Measurements from ENCODE around the gene NXPH4. TPM values are rescaled to one million over a fixed set of nuclear protein-coding genes. Genes with fewer than 3 reads are reported as not detected.

NXPH4 gene
- total and polyA plus RNA-seq, 4 donors: 0.31 to 1.2 (median 0.46) TPM

- ATAC-seq (ENCODE audit: low FRiP score): no peak
- Histone ChIP-seq H3K9me3 (ENCODE audit: control insufficient read depth, low read length) (no peaks in the 10 kb centered on the region), H3K27me3 (ENCODE audit: control insufficient read depth in 1 of 2, insufficient read depth in 2 of 2, low read length in 1 of 2) (no peaks in the 10 kb centered on the region), H3K36me3 (ENCODE audit: control insufficient read depth in 1 of 2, insufficient read depth in 2 of 2, low read length in 1 of 2) (peaks cover 0 to 9% of the 10 kb centered on the region in 2 donors), H3K4me3 (ENCODE audit: low read length in 2 of 2) (no peak overlapping the region), H3K27ac (ENCODE audit: low read depth in 1 of 2, low read length in 2 of 2) (no peak overlapping the region), H3K4me1 (ENCODE audit: control insufficient read depth in 1 of 2, insufficient read depth in 2 of 2, low read length in 2 of 2) (no peaks in the 10 kb centered on the region)
- no peak for DNase-seq
- intact Hi-C loops (cut with DNase I): no loop called here
- WGBS, 2 donors: 15 to 20% methylated on average over 9 of the region's 9 CpGs
These were observed 12.5 kb downstream of the NXPH4 start for GRCh38 chr12:57229046-57229633.

GRCh38 chr12:57229634-57230380 lies 13.2 kb downstream of the NXPH4 start, which contains the start of gene SHMT2:
SHMT2 (plus strand) TSS chr12:57229711; CDS start chr12:57229779, 68 bp downstream.
- DNase-seq: peak; percentile 97 to 98
- peak within 1 kb of the TSS; percentile 41 to 47 for H3K4me3 ChIP-seq (ENCODE audit: low read length in 2 of 2)
- intact Hi-C loops (cut with DNase I): no loop called here
- ATAC-seq (ENCODE audit: low FRiP score): peak; percentile 82
- WGBS, 2 donors: 0 to 1% methylated on average over 42 of the region's 42 CpGs
- no peaks in the 10 kb centered on the region for H3K27me3 ChIP-seq (ENCODE audit: control insufficient read depth in 1 of 2, insufficient read depth in 2 of 2, low read length in 1 of 2)
- peak within 1 kb of the TSS in 1 of 2 donors; percentile 69 for H3K27ac ChIP-seq (ENCODE audit: low read depth in 1 of 2, low read length in 2 of 2)
- H3K4me1 ChIP-seq (ENCODE audit: control insufficient read depth in 1 of 2, insufficient read depth in 2 of 2, low read length in 2 of 2): no peaks in the 10 kb centered on the region
- H3K36me3 ChIP-seq (ENCODE audit: control insufficient read depth in 1 of 2, insufficient read depth in 2 of 2, low read length in 1 of 2): peaks cover 0 to 9% of the 10 kb centered on the region in 2 donors
- H3K9me3 ChIP-seq (ENCODE audit: control insufficient read depth, low read length): no peaks in the 10 kb centered on the region

DNA sequence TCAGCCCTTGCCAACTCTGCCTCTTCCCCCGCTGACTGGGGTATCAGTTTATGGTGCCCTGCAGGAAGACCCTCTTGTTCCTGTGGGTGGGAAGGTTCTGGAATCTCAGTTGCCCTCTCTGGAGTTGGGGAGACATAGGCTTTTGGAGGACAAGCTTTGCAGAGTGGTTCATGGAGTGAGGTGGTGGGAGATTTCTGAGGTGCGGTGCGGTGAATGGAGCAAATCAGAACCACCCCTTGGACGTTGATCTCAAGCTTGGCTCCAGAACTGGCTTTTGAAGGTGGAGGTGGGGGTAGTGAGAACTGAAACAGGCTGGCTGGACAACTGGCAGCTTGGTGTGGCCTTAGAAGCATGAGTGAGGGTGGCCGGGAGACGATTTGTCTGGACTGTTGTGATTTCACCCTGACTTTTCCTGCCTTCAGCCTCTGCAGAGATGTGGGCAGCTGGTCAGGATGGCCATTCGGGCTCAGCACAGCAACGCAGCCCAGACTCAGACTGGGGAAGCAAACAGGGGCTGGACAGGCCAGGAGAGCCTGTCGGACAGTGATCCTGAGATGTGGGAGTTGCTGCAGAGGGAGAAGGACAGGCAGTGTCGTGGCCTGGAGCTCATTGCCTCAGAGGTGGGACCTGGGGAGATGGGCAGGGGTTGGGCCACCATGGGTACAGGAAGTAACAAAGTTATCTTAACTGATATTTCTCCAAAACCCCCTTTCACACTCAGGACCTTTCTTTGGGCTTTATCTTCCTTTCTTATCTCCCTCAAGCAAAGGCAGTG lies 14.0 kb downstream of the NXPH4 start:
- Histone ChIP-seq H3K27me3 (ENCODE audit: control insufficient read depth in 1 of 2, insufficient read depth in 2 of 2, low read length in 1 of 2) (no peaks in the 10 kb centered on the region), H3K36me3 (ENCODE audit: control insufficient read depth in 1 of 2, insufficient read depth in 2 of 2, low read length in 1 of 2) (peaks cover 0 to 9% of the 10 kb centered on the region in 2 donors), H3K9me3 (ENCODE audit: control insufficient read depth, low read length) (no peaks in the 10 kb centered on the region), H3K4me1 (ENCODE audit: control insufficient read depth in 1 of 2, insufficient read depth in 2 of 2, low read length in 2 of 2) (no peaks in the 10 kb centered on the region), H3K4me3 (ENCODE audit: low read length in 2 of 2) (peak overlapping the region; percentile 41 to 47), H3K27ac (ENCODE audit: low read depth in 1 of 2, low read length in 2 of 2) (no peak overlapping the region)
- no peak for ATAC-seq (ENCODE audit: low FRiP score)
- peak in 1 of 2 donors; percentile 36 for DNase-seq
- WGBS, 2 donors: 22% methylated on average over 10 of the region's 10 CpGs
- intact Hi-C loops (cut with DNase I): no loop called here

DNA sequence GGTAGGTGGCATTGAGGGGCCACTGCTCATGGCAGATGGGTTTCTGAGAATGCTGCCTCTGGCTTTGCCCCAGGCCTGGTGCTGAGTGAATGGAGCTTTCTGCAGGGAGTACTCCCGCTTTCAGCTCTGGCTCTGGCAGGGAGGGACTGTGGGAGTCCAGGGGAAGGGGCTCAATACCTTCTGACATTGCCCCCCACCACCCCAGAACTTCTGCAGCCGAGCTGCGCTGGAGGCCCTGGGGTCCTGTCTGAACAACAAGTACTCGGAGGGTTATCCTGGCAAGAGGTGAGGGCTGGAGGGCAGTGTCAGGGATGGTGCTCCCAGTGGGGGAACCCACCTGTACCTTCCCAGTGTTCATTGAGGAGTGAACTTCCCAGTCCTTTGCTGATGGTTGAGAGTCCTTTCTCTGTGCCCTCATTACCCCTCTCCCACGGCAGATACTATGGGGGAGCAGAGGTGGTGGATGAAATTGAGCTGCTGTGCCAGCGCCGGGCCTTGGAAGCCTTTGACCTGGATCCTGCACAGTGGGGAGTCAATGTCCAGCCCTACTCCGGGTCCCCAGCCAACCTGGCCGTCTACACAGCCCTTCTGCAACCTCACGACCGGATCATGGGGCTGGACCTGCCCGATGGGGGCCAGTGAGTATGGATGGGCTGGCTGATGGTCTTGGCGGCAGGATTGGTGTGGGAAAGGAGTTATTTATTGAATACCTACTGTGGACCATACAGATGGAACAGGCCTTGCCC lies 14.9 kb downstream of the NXPH4 start:
- Histone ChIP-seq H3K36me3 (ENCODE audit: control insufficient read depth in 1 of 2, insufficient read depth in 2 of 2, low read length in 1 of 2) (peaks cover 0 to 9% of the 10 kb centered on the region in 2 donors), H3K9me3 (ENCODE audit: control insufficient read depth, low read length) (no peaks in the 10 kb centered on the region), H3K27me3 (ENCODE audit: control insufficient read depth in 1 of 2, insufficient read depth in 2 of 2, low read length in 1 of 2) (no peaks in the 10 kb centered on the region), H3K4me3 (ENCODE audit: low read length in 2 of 2) (no peak overlapping the region), H3K27ac (ENCODE audit: low read depth in 1 of 2, low read length in 2 of 2) (no peak overlapping the region), H3K4me1 (ENCODE audit: control insufficient read depth in 1 of 2, insufficient read depth in 2 of 2, low read length in 2 of 2) (no peaks in the 10 kb centered on the region)
- ATAC-seq (ENCODE audit: low FRiP score): no peak
- intact Hi-C loops (cut with DNase I): no loop called here
- peak in 1 of 2 donors; percentile 47 for DNase-seq
- WGBS, 2 donors: 90 to 93% methylated on average over 13 of the region's 13 CpGs

GRCh38 chr12:57232156-57232756 lies 15.7 kb downstream of the NXPH4 start:
- ATAC-seq (ENCODE audit: low FRiP score) (no peak), DNase-seq (peak in 1 of 2 donors; percentile 64)
- no peaks in the 10 kb centered on the region for H3K9me3 ChIP-seq (ENCODE audit: control insufficient read depth, low read length)
- peaks cover 0 to 9% of the 10 kb centered on the region in 2 donors for H3K36me3 ChIP-seq (ENCODE audit: control insufficient read depth in 1 of 2, insufficient read depth in 2 of 2, low read length in 1 of 2)
- intact Hi-C loops (cut with DNase I): no loop called here
- no peaks in the 10 kb centered on the region for H3K4me1 ChIP-seq (ENCODE audit: control insufficient read depth in 1 of 2, insufficient read depth in 2 of 2, low read length in 2 of 2)
- WGBS, 2 donors: 82 to 88% methylated on average over 19 of the region's 19 CpGs
- no peaks in the 10 kb centered on the region for H3K27me3 ChIP-seq (ENCODE audit: control insufficient read depth in 1 of 2, insufficient read depth in 2 of 2, low read length in 1 of 2)
- no peak overlapping the region for H3K4me3 ChIP-seq (ENCODE audit: low read length in 2 of 2)
- H3K27ac ChIP-seq (ENCODE audit: low read depth in 1 of 2, low read length in 2 of 2): no peak overlapping the region

GRCh38 chr12:57233357-57234232 lies 17.0 kb downstream of the NXPH4 start:
- no peak for ATAC-seq (ENCODE audit: low FRiP score)
- 87 to 90% methylated on average over 15 of the region's 15 CpGs for WGBS, 2 donors

DNA sequence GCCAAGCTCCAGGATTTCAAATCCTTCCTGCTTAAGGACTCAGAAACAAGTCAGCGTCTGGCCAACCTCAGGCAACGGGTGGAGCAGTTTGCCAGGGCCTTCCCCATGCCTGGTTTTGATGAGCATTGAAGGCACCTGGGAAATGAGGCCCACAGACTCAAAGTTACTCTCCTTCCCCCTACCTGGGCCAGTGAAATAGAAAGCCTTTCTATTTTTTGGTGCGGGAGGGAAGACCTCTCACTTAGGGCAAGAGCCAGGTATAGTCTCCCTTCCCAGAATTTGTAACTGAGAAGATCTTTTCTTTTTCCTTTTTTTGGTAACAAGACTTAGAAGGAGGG lies 17.6 kb downstream of the NXPH4 start:
- WGBS, 2 donors: 87 to 90% methylated on average over 3 of the region's 3 CpGs
- H3K9me3 ChIP-seq (ENCODE audit: control insufficient read depth, low read length): no peaks in the 10 kb centered on the region
- H3K4me3 ChIP-seq (ENCODE audit: low read length in 2 of 2): no peak overlapping the region
- H3K27ac ChIP-seq (ENCODE audit: low read depth in 1 of 2, low read length in 2 of 2): no peak overlapping the region
- H3K36me3 ChIP-seq (ENCODE audit: control insufficient read depth in 1 of 2, insufficient read depth in 2 of 2, low read length in 1 of 2): peaks cover 0 to 9% of the 10 kb centered on the region in 2 donors
- ATAC-seq (ENCODE audit: low FRiP score): no peak
- H3K4me1 ChIP-seq (ENCODE audit: control insufficient read depth in 1 of 2, insufficient read depth in 2 of 2, low read length in 2 of 2): no peaks in the 10 kb centered on the region
- no peak for DNase-seq
- intact Hi-C loops (cut with DNase I): no loop called here
- H3K27me3 ChIP-seq (ENCODE audit: control insufficient read depth in 1 of 2, insufficient read depth in 2 of 2, low read length in 1 of 2): no peaks in the 10 kb centered on the region

More at GRCh38 chr12:57233357-57234232, 17.0 kb downstream of the NXPH4 start:
- Histone ChIP-seq H3K27ac (ENCODE audit: low read depth in 1 of 2, low read length in 2 of 2) (no peak overlapping the region), H3K4me1 (ENCODE audit: control insufficient read depth in 1 of 2, insufficient read depth in 2 of 2, low read length in 2 of 2) (no peaks in the 10 kb centered on the region), H3K36me3 (ENCODE audit: control insufficient read depth in 1 of 2, insufficient read depth in 2 of 2, low read length in 1 of 2) (peaks cover 0 to 9% of the 10 kb centered on the region in 2 donors), H3K9me3 (ENCODE audit: control insufficient read depth, low read length) (no peaks in the 10 kb centered on the region), H3K27me3 (ENCODE audit: control insufficient read depth in 1 of 2, insufficient read depth in 2 of 2, low read length in 1 of 2) (no peaks in the 10 kb centered on the region), H3K4me3 (ENCODE audit: low read length in 2 of 2) (no peak overlapping the region)
- DNase-seq: peak in 1 of 2 donors; percentile 62
- intact Hi-C loops (cut with DNase I): no loop called here

Measured in aorta (tissue), 5 donors.